ENCODE data around the gene DCHS1.
"Not testable (repeated sequence)": the region's sequence is repeated elsewhere in the genome, so short reads cannot be mapped to it uniquely, and the experiment has no call there.

Gene DCHS1

DNA sequence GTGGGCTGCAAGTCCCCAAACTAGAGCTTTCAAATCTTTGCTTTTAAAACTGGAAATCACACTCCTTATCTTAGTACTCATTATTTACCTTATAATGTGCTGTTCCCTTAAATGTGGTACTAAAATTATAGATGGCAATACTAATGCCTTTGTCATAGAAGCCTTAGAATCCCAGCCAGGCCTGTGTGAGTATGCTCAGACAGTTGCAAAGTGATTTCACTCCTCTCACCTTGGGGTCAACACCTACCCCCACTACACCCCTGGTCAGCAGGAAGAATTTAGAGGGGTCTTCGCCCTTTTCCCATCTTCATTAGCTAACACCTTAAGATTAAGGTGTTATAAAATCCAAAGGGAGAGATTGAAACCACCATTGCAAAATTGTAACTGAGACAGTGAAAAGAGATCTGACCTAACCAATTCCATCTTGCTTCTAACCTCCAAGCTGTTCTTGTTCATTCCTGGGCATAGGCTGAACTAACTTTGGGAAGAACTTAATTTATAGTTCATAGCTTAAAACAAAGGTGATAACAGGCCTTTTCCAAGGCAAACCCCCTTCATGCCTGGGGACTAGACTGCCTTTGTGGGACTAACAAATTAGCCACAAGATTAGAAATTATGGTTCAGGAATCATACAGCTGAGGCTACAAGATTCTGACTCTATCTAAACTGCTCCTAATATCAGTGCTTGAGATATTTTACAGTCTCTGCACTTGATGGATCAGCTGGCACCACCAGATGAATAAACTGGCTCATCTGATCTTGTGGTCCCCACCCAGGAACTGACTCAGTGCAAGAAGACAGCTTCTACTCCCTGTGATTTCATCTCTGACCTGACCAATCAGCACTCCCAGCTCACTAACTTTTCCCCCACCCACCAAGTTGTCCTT lies 38.0 kb upstream of the DCHS1 start:
- DNase-seq (ENCODE audit: low spot score): no peak
- in situ Hi-C loops (cut with MboI; ENCODE audit: low pct_unique_long_range_greater_than_20kb, low sequenced_read_pairs, unreplicated experiment): no loop called here

DNA sequence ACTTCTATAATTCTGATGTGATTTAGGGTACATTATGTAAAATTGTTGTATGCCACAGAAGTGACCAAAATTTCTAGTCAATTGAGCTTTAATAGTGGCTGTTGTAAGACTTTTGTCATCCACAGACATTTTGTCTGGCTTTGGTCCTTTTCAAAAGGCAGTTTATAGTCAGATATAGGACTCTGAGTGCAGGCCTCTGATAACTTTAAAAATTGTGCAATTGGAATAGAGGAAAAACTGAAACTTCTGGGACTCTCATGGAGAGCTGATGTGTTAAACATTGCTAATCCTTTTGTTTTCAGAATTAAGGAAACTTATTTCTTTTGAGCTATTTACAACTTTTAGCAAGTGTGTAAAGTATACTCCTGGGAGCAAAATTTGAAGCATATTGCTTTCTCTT lies 36.5 kb upstream of the DCHS1 start:
- TF ChIP-seq, protein P1, sequence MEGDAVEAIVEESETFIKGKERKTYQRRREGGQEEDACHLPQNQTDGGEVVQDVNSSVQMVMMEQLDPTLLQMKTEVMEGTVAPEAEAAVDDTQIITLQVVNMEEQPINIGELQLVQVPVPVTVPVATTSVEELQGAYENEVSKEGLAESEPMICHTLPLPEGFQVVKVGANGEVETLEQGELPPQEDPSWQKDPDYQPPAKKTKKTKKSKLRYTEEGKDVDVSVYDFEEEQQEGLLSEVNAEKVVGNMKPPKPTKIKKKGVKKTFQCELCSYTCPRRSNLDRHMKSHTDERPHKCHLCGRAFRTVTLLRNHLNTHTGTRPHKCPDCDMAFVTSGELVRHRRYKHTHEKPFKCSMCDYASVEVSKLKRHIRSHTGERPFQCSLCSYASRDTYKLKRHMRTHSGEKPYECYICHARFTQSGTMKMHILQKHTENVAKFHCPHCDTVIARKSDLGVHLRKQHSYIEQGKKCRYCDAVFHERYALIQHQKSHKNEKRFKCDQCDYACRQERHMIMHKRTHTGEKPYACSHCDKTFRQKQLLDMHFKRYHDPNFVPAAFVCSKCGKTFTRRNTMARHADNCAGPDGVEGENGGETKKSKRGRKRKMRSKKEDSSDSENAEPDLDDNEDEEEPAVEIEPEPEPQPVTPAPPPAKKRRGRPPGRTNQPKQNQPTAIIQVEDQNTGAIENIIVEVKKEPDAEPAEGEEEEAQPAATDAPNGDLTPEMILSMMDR (IDR thresholded peaks at IDR 0.05; ENCODE audit: extremely low read depth, insufficient read depth, missing control alignments): no peak
- no peak for DNase-seq (ENCODE audit: low spot score)
- in situ Hi-C loops (cut with MboI; ENCODE audit: low pct_unique_long_range_greater_than_20kb, low sequenced_read_pairs, unreplicated experiment): no loop called here

More for the DNA sequence above, 38.0 kb upstream of the DCHS1 start:
- TF ChIP-seq, protein P1 (IDR thresholded peaks at IDR 0.05; ENCODE audit: extremely low read depth, insufficient read depth, missing control alignments): no peak

DNA sequence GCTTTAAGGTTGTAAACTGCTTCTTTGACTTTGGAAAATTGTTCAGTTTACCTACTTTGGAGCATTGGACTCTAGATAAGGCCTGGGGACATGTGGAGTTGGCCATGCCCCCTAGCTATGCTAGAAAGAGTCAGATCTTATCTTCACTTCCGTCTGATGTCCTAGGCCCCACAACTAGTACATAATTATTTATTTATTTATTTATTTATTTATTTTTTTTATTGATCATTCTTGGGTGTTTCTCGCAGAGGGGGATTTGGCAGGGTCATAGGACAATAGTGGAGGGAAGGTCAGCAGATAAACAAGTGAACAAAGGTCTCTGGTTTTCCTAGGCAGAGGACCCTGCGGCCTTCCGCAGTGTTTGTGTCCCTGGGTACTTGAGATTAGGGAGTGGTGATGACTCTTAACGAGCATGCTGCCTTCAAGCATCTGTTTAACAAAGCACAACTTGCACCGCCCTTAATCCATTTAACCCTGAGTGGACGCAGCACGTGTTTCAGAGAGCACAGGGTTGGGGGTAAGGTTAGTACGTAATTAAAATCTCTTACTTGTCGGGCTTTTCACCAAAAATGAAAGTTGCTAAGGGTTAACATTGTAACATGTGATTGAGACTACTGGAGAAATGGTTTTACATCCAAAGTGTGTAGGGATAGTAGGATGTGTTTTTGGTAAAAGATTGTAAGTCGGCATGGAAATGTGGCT lies 35.0 kb upstream of the DCHS1 start:
- in situ Hi-C loops (cut with MboI; ENCODE audit: low pct_unique_long_range_greater_than_20kb, low sequenced_read_pairs, unreplicated experiment); DNase-seq (ENCODE audit: low spot score): not testable (repeated sequence)

DNA sequence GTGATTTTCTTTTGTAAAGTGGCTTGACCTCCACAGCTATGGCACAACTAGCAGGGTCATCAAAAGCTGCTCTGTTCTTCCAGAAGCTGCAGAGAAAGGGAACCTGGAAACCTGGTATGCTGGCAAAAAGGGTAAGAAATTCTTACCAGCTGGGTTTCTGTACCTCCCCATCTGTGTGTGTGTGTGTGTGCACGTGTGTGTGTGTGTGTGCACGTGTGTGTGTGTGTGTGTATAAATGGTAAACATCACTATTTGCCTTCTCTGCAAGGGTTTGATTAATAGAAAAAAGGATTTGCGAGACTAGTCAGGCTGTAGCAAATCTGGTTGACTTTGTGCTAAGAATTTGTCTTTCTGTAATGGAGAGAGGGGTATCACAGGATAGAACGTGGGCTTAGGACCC lies 32.3 kb upstream of the DCHS1 start:
- in situ Hi-C loops (cut with MboI; ENCODE audit: low pct_unique_long_range_greater_than_20kb, low sequenced_read_pairs, unreplicated experiment): no loop called here

DNA sequence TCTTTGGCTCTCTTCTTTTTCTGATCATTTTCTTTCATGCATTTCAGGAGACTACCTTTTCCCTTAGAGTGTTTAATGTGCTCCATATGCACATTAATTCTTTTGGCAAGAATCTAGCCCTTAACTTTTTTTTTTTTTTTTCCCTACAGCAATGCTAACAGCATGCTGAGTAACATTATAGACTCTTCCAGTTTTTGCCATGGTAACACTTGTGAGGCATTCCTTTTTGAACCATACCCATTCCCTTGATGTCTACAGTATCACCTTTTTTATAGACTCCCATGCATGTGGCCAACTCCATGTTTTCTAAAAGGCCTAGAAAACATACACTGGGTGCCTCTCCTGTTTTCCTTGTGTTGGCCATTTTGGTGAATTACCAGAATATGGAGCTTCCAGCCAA lies 30.4 kb upstream of the DCHS1 start:
- DNase-seq (ENCODE audit: low spot score): no peak
- TF ChIP-seq, protein P1 (IDR thresholded peaks at IDR 0.05; ENCODE audit: extremely low read depth, insufficient read depth, missing control alignments): no peak
- in situ Hi-C loops (cut with MboI; ENCODE audit: low pct_unique_long_range_greater_than_20kb, low sequenced_read_pairs, unreplicated experiment): no loop called here

More for the DNA sequence above, 32.3 kb upstream of the DCHS1 start:
- TF ChIP-seq, protein P1 (IDR thresholded peaks at IDR 0.05; ENCODE audit: extremely low read depth, insufficient read depth, missing control alignments): no peak
- no peak for DNase-seq (ENCODE audit: low spot score)

DNA sequence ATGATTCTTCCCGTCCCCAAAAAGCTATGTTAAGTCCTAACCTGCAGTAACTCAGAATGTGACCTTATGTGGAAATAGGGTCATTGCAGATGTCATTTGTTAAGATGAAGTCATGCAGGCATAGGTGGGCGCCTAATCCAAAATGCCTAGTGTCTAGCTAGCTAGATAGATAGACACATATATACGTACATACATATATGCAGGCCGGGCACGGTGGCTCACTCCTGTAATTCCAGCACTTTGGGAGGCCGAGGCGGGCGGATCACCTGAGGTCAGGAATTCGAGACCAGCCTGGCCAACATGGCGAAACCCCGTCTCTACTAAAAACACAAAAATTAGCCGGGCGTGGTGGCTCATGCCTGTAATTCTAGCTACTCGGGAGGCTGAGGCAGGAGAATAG lies 28.5 kb upstream of the DCHS1 start:
- in situ Hi-C loops (cut with MboI; ENCODE audit: low pct_unique_long_range_greater_than_20kb, low sequenced_read_pairs, unreplicated experiment); DNase-seq (ENCODE audit: low spot score): not testable (repeated sequence)

DNA sequence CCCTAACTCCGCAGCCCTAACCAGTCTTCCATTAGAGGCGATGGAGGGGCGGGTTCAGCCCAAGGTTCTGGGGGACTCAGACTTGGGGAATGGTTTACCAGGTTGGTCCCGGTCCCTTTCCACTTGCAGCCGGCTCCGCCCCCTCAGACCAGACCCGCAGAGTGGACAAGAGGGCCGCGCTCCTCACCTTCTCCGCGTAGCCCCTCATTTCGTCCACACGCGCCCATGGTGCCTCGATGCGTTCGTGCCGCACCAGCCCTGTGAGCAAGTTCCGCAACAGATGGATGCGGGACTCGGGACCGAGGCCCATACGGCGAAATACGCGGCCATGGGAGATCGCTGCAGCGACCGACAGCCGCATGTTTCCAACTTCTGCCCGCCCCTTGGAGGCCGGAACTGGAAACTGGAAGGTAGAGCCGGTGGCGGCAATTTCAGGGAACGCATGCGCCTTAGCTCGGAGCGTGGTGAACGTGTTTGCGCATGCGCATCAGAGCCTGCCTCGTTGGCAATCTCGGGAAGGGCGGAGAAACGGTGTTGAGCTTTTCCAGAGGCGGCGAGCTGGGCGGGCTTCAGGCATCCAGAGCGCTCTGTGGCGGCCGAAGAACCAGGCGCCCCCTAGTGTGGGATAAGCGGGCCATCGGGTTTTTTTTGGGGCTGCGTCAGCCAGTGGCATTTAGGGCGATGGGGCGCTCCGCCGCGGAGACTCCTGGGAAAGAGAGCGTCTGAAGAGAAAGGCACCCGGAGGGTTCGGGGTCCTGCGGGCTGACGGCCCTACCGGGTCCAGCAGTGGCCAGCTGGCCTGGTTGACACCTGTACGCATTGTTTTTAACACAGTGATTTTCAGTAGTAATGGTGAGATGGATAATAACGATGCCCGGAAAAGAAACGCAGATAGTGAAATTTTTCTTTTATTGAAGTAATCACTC lies 27.6 kb upstream of the DCHS1 start, which contains the start of gene MRPL17:
Gene MRPL17, minus strand, starts transcription at position 405 of the 926 bp plus-strand sequence. Its CDS starts 44 bp downstream, at position 361.
- in situ Hi-C loops (cut with MboI; ENCODE audit: low pct_unique_long_range_greater_than_20kb, low sequenced_read_pairs, unreplicated experiment): no loop called here
- peak; percentile 92 for DNase-seq (ENCODE audit: low spot score)
- TF ChIP-seq, protein P1 (IDR thresholded peaks at IDR 0.05; ENCODE audit: extremely low read depth, insufficient read depth, missing control alignments): peak; percentile 80

Measured in GM13977 (cell line).